ENCODE measurements around the gene MASP2. TPM values are rescaled to one million over a fixed set of nuclear protein-coding genes. Genes with fewer than 3 reads are reported as not detected.
"Not testable (repeated sequence)": the region's sequence is repeated elsewhere in the genome, so short reads cannot be mapped to it uniquely, and the experiment has no call there.

Gene MASP2
- total RNA-seq, 4 donors from 2014 or later: 0.16 TPM; not detected in 3

GRCh38 chr1:11024874-11025203 lies 22.2 kb downstream of the MASP2 start:
- TF ChIP-seq POLR2A (IDR thresholded peaks at IDR 0.05) (no peak), CTCF (IDR thresholded peaks at IDR 0.05 in 4 of 5, conservative IDR thresholded peaks at IDR 0.05 in 1 of 5) (no peak)
- H3K4me3 ChIP-seq: no peak overlapping the region
- DNase-seq (no peak), ATAC-seq (no peak)
- H3K27me3 ChIP-seq: no peaks in the 10 kb centered on the region
- H3K36me3 ChIP-seq: peaks cover 3 to 78% of the 10 kb centered on the region in 2 donors
- intact Hi-C loops (cut with DNase I; ENCODE audit: low total_unique reads): no loop called here
- no peak overlapping the region for H3K27ac ChIP-seq
- in situ Hi-C loops (cut with MboI; ENCODE audit: low sequenced_read_pairs in 4 of 4): loop anchor here in 1 of 4 donors (25.0 kb wide), 1 partner anchor 612 kb away; no protein-coding TSS in a partner anchor
- H3K9me3 ChIP-seq: no peaks in the 10 kb centered on the region
- peaks cover 0 to 4% of the 10 kb centered on the region in 2 donors for H3K4me1 ChIP-seq

- in situ Hi-C loops (cut with MboI; ENCODE audit: low sequenced_read_pairs in 4 of 4): no loop called here
- peaks cover 3 to 80% of the 10 kb centered on the region in 2 donors for H3K36me3 ChIP-seq
- intact Hi-C loops (cut with DNase I; ENCODE audit: low total_unique reads): no loop called here
Measured at GRCh38 chr1:11024154-11024873, 22.7 kb downstream of the MASP2 start.

GRCh38 chr1:11023201-11023600 lies 23.8 kb downstream of the MASP2 start:
- Histone ChIP-seq H3K36me3 (peaks cover 7 to 91% of the 10 kb centered on the region in 2 donors), H3K27me3 (no peaks in the 10 kb centered on the region), H3K4me1 (peaks cover 0 to 4% of the 10 kb centered on the region in 2 donors), H3K27ac (no peak overlapping the region), H3K9me3 (no peaks in the 10 kb centered on the region), H3K4me3 (no peak overlapping the region)
- intact Hi-C loops (cut with DNase I; ENCODE audit: low total_unique reads) (no loop called here), in situ Hi-C loops (cut with MboI; ENCODE audit: low sequenced_read_pairs in 4 of 4) (no loop called here)
- ATAC-seq: no peak
- no peak for TF ChIP-seq CTCF (IDR thresholded peaks at IDR 0.05 in 4 of 5, conservative IDR thresholded peaks at IDR 0.05 in 1 of 5)
- TF ChIP-seq POLR2A (IDR thresholded peaks at IDR 0.05): no peak
- DNase-seq: no peak

More at GRCh38 chr1:11024154-11024873, 22.7 kb downstream of the MASP2 start:
- no peak for TF ChIP-seq CTCF (IDR thresholded peaks at IDR 0.05 in 4 of 5, conservative IDR thresholded peaks at IDR 0.05 in 1 of 5)
- no peak for TF ChIP-seq POLR2A (IDR thresholded peaks at IDR 0.05)
- ATAC-seq (no peak), DNase-seq (no peak)
- no peak overlapping the region for H3K27ac ChIP-seq
- H3K4me1 ChIP-seq: peaks cover 0 to 4% of the 10 kb centered on the region in 2 donors
- no peaks in the 10 kb centered on the region for H3K9me3 ChIP-seq
- H3K4me3 ChIP-seq: no peak overlapping the region
- no peaks in the 10 kb centered on the region for H3K27me3 ChIP-seq

DNA sequence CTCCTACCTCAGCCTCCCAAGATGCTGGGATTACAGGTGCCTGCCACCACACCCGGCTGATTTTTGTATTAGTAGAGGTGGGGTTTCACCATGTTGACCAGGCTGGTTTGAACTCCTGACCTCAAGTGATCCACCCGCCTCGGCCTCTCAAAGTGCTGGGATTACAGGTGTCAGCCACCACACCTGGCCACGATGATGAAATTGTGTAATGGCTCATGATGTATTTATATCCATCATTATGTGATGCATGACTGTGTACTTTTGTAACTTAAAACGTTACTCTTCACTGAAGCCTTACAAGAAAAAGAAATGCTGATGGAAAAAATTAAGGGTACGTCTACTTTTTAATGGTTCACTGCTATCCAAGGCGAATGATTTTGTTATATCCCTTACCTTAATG lies 27.1 kb downstream of the MASP2 start:
- TF ChIP-seq POLR2A (IDR thresholded peaks at IDR 0.05) (no peak), CTCF (IDR thresholded peaks at IDR 0.05 in 4 of 5, conservative IDR thresholded peaks at IDR 0.05 in 1 of 5) (no peak)
- Histone ChIP-seq H3K27ac (peak overlapping the region; percentile 51 to 75 (median 66)), H3K27me3 (no peaks in the 10 kb centered on the region), H3K9me3 (no peaks in the 10 kb centered on the region), H3K4me1 (peaks cover 18 to 19% of the 10 kb centered on the region in 2 donors), H3K36me3 (peaks cover 7 to 100% of the 10 kb centered on the region in 2 donors), H3K4me3 (no peak overlapping the region)
- ATAC-seq (peak; percentile 65 to 83), DNase-seq (peak in 1 of 2 donors; percentile 54)
- intact Hi-C loops (cut with DNase I; ENCODE audit: low total_unique reads) (no loop called here), in situ Hi-C loops (cut with MboI; ENCODE audit: low sequenced_read_pairs in 4 of 4) (no loop called here)

DNA sequence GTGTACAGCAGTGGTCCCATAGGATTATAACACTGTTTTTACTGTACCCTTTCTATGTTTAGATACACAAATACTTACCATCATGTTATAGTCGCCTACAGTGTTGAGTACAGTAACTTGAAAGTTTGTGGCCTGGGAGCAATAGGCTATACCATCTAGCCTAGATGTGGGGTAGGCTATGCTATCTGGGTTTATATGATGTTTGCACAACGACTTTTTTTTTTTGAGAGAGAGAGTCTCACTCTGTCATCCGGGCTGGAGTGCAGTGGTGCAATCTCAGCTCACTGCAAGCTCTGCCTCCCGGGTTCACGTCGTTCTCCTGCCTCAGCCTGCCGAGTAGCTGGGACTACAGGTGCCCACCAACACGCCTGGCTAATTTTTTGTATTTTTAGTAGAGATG lies 27.7 kb downstream of the MASP2 start:
- in situ Hi-C loops (cut with MboI; ENCODE audit: low sequenced_read_pairs in 4 of 4); H3K9me3 ChIP-seq; H3K27me3 ChIP-seq; H3K4me3 ChIP-seq; DNase-seq; intact Hi-C loops (cut with DNase I; ENCODE audit: low total_unique reads); ATAC-seq: not testable (repeated sequence)
- H3K27ac ChIP-seq: peak overlapping the region in 2 of 4 donors; percentile 63 to 69
- H3K4me1 ChIP-seq: peaks cover 24 to 25% of the 10 kb centered on the region in 2 donors
- H3K36me3 ChIP-seq: peaks cover 13 to 100% of the 10 kb centered on the region in 2 donors

All from gastrocnemius medialis (tissue), 4 donors.